Tibial nerve (tissue), 4 donors: ENCODE results near the gene AGAP3.

Experiments used
- CTCF ChIP-seq, 5 experiments: fragments of 200-600 bp in 3 of 5; fragments of 450-650 bp in 2 of 5; sonication (generic) in 3 of 5; IDR thresholded peaks; one replicate each; pipeline ENCODE4 v1.5.1; 2016 to 2019; ENCODE audit warnings: antibody characterized with exemption in 5 of 5, mild to moderate bottlenecking in 3 of 5, moderate library complexity in 2 of 5
- EP300 ChIP-seq, 2 donors: sonication (generic); formaldehyde crosslinking; IDR thresholded peaks; one replicate each; pipeline ENCODE4 v1.6.1; 2017; ENCODE audit warnings: antibody characterized with exemption in 2 of 2, mild to moderate bottlenecking in 1 of 2

DNA sequence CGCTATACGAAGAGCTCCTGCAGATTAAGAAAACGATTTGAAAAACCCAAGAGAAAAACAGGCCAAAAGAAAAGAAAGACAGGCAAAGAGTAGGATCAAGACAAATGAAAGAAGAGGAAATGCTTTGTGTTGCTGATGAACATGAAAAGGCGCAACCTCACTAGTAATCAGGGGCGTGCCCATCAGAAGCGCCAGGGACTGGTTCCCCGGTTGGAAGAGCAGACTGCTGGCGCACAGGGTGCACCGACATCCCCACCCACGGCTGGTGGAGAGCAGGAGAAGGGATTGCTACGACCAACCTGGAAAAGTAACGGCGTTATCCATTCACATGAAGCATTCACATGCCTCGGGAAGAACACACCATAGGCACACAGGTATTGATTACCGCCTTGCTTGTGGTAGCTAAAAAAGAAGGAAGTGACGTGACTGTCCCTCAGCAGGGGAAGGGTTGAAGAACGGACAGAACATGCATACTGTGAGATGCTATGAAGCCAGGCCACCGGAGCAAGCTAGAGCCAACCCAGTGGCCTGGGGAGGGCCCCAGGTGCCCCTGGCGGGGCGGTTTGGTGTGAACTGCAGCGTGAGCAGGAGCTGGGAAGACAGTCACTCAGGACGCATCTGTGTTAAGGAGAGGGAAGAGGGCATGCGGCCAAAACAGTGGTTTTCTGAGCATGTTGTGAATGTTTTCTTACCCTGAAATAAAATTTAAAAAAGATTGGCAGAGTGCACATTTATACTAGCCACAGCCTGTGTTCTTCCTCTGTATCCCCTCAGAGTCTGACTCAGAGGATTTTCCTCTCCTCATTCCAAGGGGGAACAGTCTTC is 18.3 kb downstream of the AGAP3 start:
- no peak for TF ChIP-seq CTCF (IDR thresholded peaks at IDR 0.05)
- no peak for TF ChIP-seq EP300 (IDR thresholded peaks at IDR 0.05)
